SK-N-SH (cell line): ENCODE measurements around the gene TRIOBP. TPM values are rescaled to one million over a fixed set of nuclear protein-coding genes. Genes with fewer than 3 reads are reported as not detected.

Experiments used
- CTCF ChIA-PET: fragments of 300-600, 350-600 bp; formaldehyde crosslinking; extraction: SDS; loops from one replicate; lab custom pipeline; 2021; lab: Yijun Ruan, JAX
- POLR2A ChIA-PET: fragments of 350-600 bp; sonication (Branson Sonifier 250); formaldehyde crosslinking; extraction: SDS; loops from one replicate; lab custom pipeline; 2020; ENCODE audit warnings: antibody characterized with exemption, inconsistent platforms; lab: Yijun Ruan, JAX
- DNase-seq: peaks from one replicate; pipeline ENCODE4 v3.0.0; 2012
- H2AFZ ChIP-seq: fragments of 200-600 bp; sonication (generic); 2 replicates; pipeline ENCODE4 v1.8.1; 2016; ENCODE audit warnings: antibody characterized with exemption, mild to moderate bottlenecking, low read depth
- H3F3A ChIP-seq: fragments of 200-600 bp; sonication (generic); replicated peaks from 2 replicates; pipeline ENCODE3; 2016; ENCODE audit warnings: antibody characterized with exemption, mild to moderate bottlenecking; ENCODE audit not compliant: insufficient read depth
- H3K27ac ChIP-seq, 2 experiments: fragments of 200-500 bp in 1 of 2; fragments of 200-600 bp in 1 of 2; sonication (Bioruptor generic) in 1 of 2; sonication (generic), shearing (Covaris generic) in 1 of 2; 2 replicates each; pipeline versions ENCODE4 v1.5.1 to v1.6.1; 2014 to 2016; ENCODE audit warnings: low read depth in 2 of 2, inconsistent platforms in 1 of 2, low read length in 1 of 2, mild to moderate bottlenecking in 1 of 2, mixed read lengths in 1 of 2
- H3K27me3 ChIP-seq: fragments of 200-600 bp; sonication (generic), shearing (Covaris generic); 2 replicates; pipeline ENCODE4 v1.6.1; 2016; ENCODE audit warnings: mixed run types; ENCODE audit not compliant: insufficient read depth
- H3K36me3 ChIP-seq, 2 experiments: fragments of 200-500 bp in 1 of 2; fragments of 200-600 bp in 1 of 2; sonication (Bioruptor generic) in 1 of 2; sonication (generic) in 1 of 2; replicated peaks in 1 of 2; 2 replicates each; pipeline versions ENCODE3 to v1.5.1; 2014 to 2016; ENCODE audit warnings: low read length in 1 of 2, mild to moderate bottlenecking in 1 of 2; ENCODE audit not compliant: insufficient read depth in 2 of 2, control insufficient read depth in 1 of 2
- H3K4me1 ChIP-seq, 2 experiments: fragments of 200-500 bp in 1 of 2; fragments of 200-600 bp in 1 of 2; sonication (Bioruptor generic) in 1 of 2; sonication (generic), shearing (Covaris generic) in 1 of 2; 2 replicates each; pipeline versions ENCODE4 v1.5.1 to v1.6.1; 2014 to 2016; ENCODE audit warnings: low read depth in 1 of 2, low read length in 1 of 2, mixed run types in 1 of 2; ENCODE audit not compliant: insufficient read depth in 2 of 2, control insufficient read depth in 1 of 2
- H3K4me2 ChIP-seq: fragments of 200-600 bp; sonication (generic), shearing (Covaris generic); 2 replicates; pipeline ENCODE4 v1.6.1; 2017; ENCODE audit warnings: mixed run types
- H3K4me3 ChIP-seq, 2 experiments: fragments of 200-500 bp in 1 of 2; fragments of 200-600 bp in 1 of 2; sonication (Bioruptor generic) in 1 of 2; sonication (generic), shearing (Covaris generic) in 1 of 2; 2 replicates each; pipeline versions ENCODE4 v1.5.1 to v1.8.1; 2014 to 2016; ENCODE audit warnings: low read depth in 2 of 2, inconsistent platforms in 1 of 2, low read length in 1 of 2, mild to moderate bottlenecking in 1 of 2, mixed read lengths in 1 of 2, moderate library complexity in 1 of 2
- H3K79me2 ChIP-seq: fragments of 200-600 bp; sonication (generic); 2 replicates; pipeline ENCODE4 v1.8.1; 2017; ENCODE audit warnings: mild to moderate bottlenecking; ENCODE audit not compliant: insufficient read depth
- H3K9ac ChIP-seq: fragments of 200-600 bp; sonication (generic); 2 replicates; pipeline ENCODE4 v1.6.1; 2017; ENCODE audit warnings: mixed run types
- H3K9me2 ChIP-seq: fragments of 200-600 bp; sonication (generic); 2 replicates; pipeline ENCODE4 v1.6.1; 2017; ENCODE audit warnings: mixed run types
- H3K9me3 ChIP-seq: fragments of 200-600 bp; sonication (generic); 2 replicates; pipeline ENCODE4 v1.6.1; 2017; ENCODE audit warnings: mixed run types, mild to moderate bottlenecking, moderate library complexity
- H4K20me1 ChIP-seq: fragments of 200-600 bp; sonication (generic); 2 replicates; pipeline ENCODE4 v1.6.1; 2017; ENCODE audit warnings: mild to moderate bottlenecking, mixed run types; ENCODE audit not compliant: insufficient read depth
- FOSL2 ChIP-seq: IDR thresholded peaks from 2 replicates; pipeline ENCODE4 v1.4.0; 2012; ENCODE audit warnings: low read depth, mild to moderate bottlenecking, moderate library complexity, borderline replicate concordance
- GABPA ChIP-seq: IDR thresholded peaks from 2 replicates; pipeline ENCODE4 v1.4.0; 2012; ENCODE audit warnings: low read depth, mild to moderate bottlenecking
- JUND ChIP-seq: IDR thresholded peaks from 2 replicates; pipeline ENCODE4 v1.4.0; 2012
- MXI1 ChIP-seq: IDR thresholded peaks from 2 replicates; pipeline ENCODE4 v1.6.1; 2012; ENCODE audit warnings: mild to moderate bottlenecking, low read depth, low read length, improper control_type of control experiment
- NRF1 ChIP-seq: IDR thresholded peaks from 2 replicates; pipeline ENCODE4 v1.6.1; 2012; ENCODE audit warnings: low read depth, mild to moderate bottlenecking, low read length
- POLR2AphosphoS5 ChIP-seq: IDR thresholded peaks from 2 replicates; pipeline ENCODE4 v1.6.1; 2012; ENCODE audit warnings: low read depth, low read length
- RCOR1 ChIP-seq: fragments of 150-350 bp; IDR thresholded peaks from 2 replicates; pipeline ENCODE4 v1.6.1; 2017; ENCODE audit warnings: antibody characterized with exemption, low read length
- SIN3A ChIP-seq: IDR thresholded peaks from 2 replicates; pipeline ENCODE4 v1.6.1; 2012; ENCODE audit warnings: low read depth, mild to moderate bottlenecking, low read length, moderate library complexity, borderline replicate concordance
- WGBS: methylation state at CpG from one replicate; pipeline ENCODE4 v1.1.6; 2017; ENCODE audit warnings: low lambda C conversion rate; 5-methylcytosine and 5-hydroxymethylcytosine counted together
- polyA plus RNA-seq, 3 experiments: library from polyadenylated mRNA; depleted of rRNA; stranded (reverse); fragments of >200 nt; gene quantifications; 2 replicates each; pipeline ENCODE4 v1.2.3, GENCODE V29; 2012
- TF ChIP-seq, protein P1 (sequence below): IDR thresholded peaks from 2 replicates; pipeline ENCODE4; 2012

The TRIOBP gene
- polyA plus RNA-seq, 1 of the 3 experiments (the other 2 are of a cell fraction) = 43.6 TPM

DNA sequence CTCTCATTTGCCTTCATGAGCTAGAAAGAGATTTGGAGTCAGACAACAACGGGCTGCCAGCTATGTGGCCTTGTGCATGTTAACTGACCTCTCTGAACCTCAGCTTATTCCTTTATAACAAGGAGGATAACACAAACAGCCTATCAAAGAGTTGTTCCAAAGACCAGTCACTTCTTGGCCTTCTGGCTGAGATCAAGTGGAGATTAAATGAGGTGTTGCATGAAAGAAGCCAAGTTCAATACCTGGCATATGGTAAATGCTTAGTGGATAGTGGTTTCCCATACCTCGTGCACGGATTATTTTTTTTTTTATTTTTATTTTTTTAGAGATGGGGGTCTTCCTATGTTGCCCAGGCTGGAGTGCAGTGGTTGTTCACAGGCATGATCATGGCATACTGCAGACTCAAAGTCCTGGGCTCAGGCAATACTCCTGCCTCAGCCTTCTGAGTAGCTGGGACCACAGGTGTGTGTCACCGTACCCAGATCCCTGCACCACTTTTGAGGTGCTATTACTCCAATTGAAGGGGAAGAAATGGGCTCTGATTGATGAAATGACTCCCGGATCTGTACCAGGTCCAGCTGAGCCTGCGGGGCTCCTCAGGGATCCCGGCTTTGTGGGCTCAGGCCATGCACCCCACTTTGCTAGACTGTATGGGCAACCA, 16.5 kb upstream of the TRIOBP start:
- 80% methylated on average over 5 of the region's 7 CpGs for WGBS
- Histone ChIP-seq H4K20me1 (peaks cover 45% of the 10 kb centered on the region), H3K36me3 (peaks cover 17 to 29% of the 10 kb centered on the region in 2 experiments), H3K79me2 (peaks cover 37% of the 10 kb centered on the region), H3F3A (peaks cover 59% of the 10 kb centered on the region), H3K27ac (peak overlapping the region in 1 of 2 experiments; percentile 94; a peak in 2 of 4 replicates), H3K9me2 (no peaks in the 10 kb centered on the region), H3K4me3 (no peak overlapping the region), H3K9ac (no peak overlapping the region), H3K27me3 (no peaks in the 10 kb centered on the region), H3K9me3 (no peaks in the 10 kb centered on the region), H3K4me1 (peaks cover 10 to 15% of the 10 kb centered on the region in 2 experiments; a peak in 2 of 4 replicates), H2AFZ (no peak overlapping the region), H3K4me2 (no peak overlapping the region; the same call in 1 of the 2 replicates)
- CTCF ChIA-PET = interaction anchor here (0.9 to 44.3 kb wide), 13 partner anchors 10 to 119 kb away, joined by 3 to 898 read pairs (median 11); partner anchors contain the start of genes PDXP, SH3BP1 and TRIOBP
- POLR2A ChIA-PET = interaction anchor here (1.1 to 2.0 kb wide), 4 partner anchors 9 to 46 kb away, joined by 3 to 6 read pairs (median 5); no protein-coding TSS in a partner anchor
- no peak for DNase-seq
- TF ChIP-seq SIN3A (no peak), JUND (peak; percentile 16), NRF1 (no peak), POLR2AphosphoS5 (peak; percentile 49; the same call in 1 of the 2 replicates)
- TF ChIP-seq, protein P1, sequence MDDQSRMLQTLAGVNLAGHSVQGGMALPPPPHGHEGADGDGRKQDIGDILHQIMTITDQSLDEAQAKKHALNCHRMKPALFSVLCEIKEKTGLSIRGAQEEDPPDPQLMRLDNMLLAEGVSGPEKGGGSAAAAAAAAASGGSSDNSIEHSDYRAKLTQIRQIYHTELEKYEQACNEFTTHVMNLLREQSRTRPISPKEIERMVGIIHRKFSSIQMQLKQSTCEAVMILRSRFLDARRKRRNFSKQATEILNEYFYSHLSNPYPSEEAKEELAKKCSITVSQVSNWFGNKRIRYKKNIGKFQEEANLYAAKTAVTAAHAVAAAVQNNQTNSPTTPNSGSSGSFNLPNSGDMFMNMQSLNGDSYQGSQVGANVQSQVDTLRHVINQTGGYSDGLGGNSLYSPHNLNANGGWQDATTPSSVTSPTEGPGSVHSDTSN = 0 out of 2 replicates have a peak, but pooled peaks have one; percentile 18

DNA sequence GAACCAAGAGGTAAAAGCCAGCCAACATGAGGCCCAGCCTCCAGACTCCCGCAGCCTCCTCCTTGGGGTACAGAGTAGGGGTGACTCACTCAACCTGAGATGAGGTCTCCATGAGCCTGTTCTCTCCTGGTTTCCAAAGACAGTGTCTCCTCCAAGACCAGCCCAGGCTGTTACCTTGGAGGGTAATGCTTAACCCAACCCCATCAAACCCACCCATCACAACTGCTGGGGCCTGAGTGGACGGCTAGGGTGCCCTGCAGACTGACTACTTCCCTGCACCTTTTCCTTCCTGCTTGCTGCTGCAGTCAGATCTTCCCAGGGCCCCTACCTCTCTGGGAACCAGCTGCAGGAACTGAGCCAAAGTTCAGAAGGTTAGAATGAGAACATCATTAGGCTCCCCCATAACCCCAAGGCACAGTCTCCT, 15.8 kb upstream of the TRIOBP start:
- Histone ChIP-seq H3F3A (peaks cover 61% of the 10 kb centered on the region), H3K9me3 (no peaks in the 10 kb centered on the region), H3K9me2 (no peaks in the 10 kb centered on the region), H2AFZ (no peak overlapping the region), H3K27ac (peak overlapping the region in 1 of 2 experiments; percentile 94; a peak in 2 of 4 replicates), H3K79me2 (peaks cover 30% of the 10 kb centered on the region), H3K4me2 (no peak overlapping the region; the same call in 1 of the 2 replicates), H3K27me3 (no peaks in the 10 kb centered on the region), H3K36me3 (peaks cover 17 to 29% of the 10 kb centered on the region in 2 experiments), H3K9ac (no peak overlapping the region), H3K4me1 (peaks cover 10% of the 10 kb centered on the region in 2 experiments; a peak in 2 of 4 replicates), H4K20me1 (peaks cover 45% of the 10 kb centered on the region), H3K4me3 (no peak overlapping the region)
- ChIA-PET CTCF (interaction anchor here (0.6 to 44.3 kb wide), 26 partner anchors 10 to 225 kb away, joined by 3 to 898 read pairs (median 5); partner anchors contain the start of genes GGA1, MICALL1, PDXP and SH3BP1), POLR2A (interaction anchor here (0.6 to 2.0 kb wide), 6 partner anchors 10 to 73 kb away, joined by 3 to 6 read pairs (median 4); no protein-coding TSS in a partner anchor)
- no peak for DNase-seq
- 75% methylated on average over 2 of the region's 2 CpGs for WGBS
- TF ChIP-seq JUND = 0 out of 2 replicates have a peak, but pooled peaks have one; percentile 1
- no peak for TF ChIP-seq RCOR1
- peak; percentile 21; the same call in 1 of the 2 replicates for TF ChIP-seq FOSL2
- TF ChIP-seq MXI1 = no peak
- TF ChIP-seq POLR2AphosphoS5 = peak; percentile 29; the same call in 1 of the 2 replicates
- TF ChIP-seq GABPA = 0 out of 2 replicates have a peak, but pooled peaks have one; percentile 12
